ENCODE measurements around the gene AFF3. TPM values are rescaled to one million over a fixed set of nuclear protein-coding genes. Genes with fewer than 3 reads are reported as not detected.

The AFF3 gene
- total and polyA plus RNA-seq, 2 donors (not counting 1 experiment from before 2014, with no cell fraction given) = 0.50 to 2.5 TPM

DNA sequence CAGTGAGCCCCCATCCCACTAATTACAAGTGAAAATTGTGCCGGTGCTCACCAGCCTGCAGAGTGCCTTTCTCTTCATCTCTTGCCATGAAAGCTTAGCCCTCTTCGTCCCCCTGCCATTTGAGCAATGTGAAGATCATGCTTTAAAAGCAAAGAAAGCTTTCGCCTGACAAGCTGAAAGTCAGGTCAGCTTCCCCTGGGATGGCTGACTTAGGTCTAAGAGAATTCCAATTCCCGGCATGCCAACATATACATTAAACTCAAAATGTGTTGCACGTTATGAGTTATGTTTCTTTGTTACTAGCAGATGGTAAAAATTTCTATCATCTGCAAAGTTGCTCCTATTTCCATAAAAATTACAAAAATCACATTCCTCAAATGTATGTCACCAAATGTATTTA, 129.8 kb downstream of the AFF3 start:
- TF ChIP-seq, protein P1, sequence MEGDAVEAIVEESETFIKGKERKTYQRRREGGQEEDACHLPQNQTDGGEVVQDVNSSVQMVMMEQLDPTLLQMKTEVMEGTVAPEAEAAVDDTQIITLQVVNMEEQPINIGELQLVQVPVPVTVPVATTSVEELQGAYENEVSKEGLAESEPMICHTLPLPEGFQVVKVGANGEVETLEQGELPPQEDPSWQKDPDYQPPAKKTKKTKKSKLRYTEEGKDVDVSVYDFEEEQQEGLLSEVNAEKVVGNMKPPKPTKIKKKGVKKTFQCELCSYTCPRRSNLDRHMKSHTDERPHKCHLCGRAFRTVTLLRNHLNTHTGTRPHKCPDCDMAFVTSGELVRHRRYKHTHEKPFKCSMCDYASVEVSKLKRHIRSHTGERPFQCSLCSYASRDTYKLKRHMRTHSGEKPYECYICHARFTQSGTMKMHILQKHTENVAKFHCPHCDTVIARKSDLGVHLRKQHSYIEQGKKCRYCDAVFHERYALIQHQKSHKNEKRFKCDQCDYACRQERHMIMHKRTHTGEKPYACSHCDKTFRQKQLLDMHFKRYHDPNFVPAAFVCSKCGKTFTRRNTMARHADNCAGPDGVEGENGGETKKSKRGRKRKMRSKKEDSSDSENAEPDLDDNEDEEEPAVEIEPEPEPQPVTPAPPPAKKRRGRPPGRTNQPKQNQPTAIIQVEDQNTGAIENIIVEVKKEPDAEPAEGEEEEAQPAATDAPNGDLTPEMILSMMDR (conservative IDR thresholded peaks at IDR 0.05 in 1 of 2, IDR thresholded peaks at IDR 0.05 in 1 of 2; ENCODE audit: low read depth in 1 of 2, low read length in 2 of 2) = no peak
- TF ChIP-seq EZH2 (IDR thresholded peaks at IDR 0.05; ENCODE audit: low read length, missing control alignments) = no peak
- peak; percentile 15 to 41 for DNase-seq (ENCODE audit: low read depth in 2 of 2)

DNA sequence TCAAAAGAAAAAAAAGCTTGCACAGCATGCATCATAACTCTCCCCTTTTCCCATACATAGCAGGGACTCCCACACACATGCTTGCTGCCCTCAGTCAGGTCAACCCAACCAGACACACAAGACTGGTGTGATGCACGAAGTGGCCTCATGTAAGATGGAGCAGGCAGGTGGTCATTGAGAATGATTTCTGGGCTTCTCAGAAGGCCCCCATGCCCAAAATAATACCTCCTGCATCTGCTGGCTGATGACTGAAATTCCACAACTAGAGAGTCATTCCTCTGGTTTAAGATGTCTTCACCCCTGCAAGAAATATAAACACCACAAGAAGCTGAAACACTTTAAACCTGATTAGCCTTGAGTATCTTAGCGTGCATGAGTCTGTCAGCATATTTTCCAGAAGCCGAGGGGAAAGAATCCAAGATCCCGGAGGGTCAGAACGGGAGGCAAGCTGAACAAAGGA, 131.1 kb downstream of the AFF3 start:
- H3K9ac ChIP-seq (ENCODE audit: insufficient read depth, low read length) = no peak overlapping the region
- TF ChIP-seq EZH2 (IDR thresholded peaks at IDR 0.05; ENCODE audit: low read length, missing control alignments) = no peak
- TF ChIP-seq, protein P1 (conservative IDR thresholded peaks at IDR 0.05 in 1 of 2, IDR thresholded peaks at IDR 0.05 in 1 of 2; ENCODE audit: low read depth in 1 of 2, low read length in 2 of 2) = no peak
- peak; percentile 88 to 100 for DNase-seq (ENCODE audit: low read depth in 2 of 2)
- H3K9me3 ChIP-seq (ENCODE audit: control insufficient read depth, insufficient read depth, low read depth, low read length) = no peaks in the 10 kb centered on the region
- no peaks in the 10 kb centered on the region for H4K20me1 ChIP-seq (ENCODE audit: control insufficient read depth, extremely low read depth, insufficient read depth, low read length)
- peaks cover 19% of the 10 kb centered on the region for H3K4me1 ChIP-seq (ENCODE audit: control insufficient read depth, extremely low read depth, insufficient read depth, low read length)
- H3K27ac ChIP-seq (ENCODE audit: insufficient read depth, low read length) = peak overlapping the region; percentile 68
- H3K36me3 ChIP-seq (ENCODE audit: control insufficient read depth, insufficient read depth, low read length) = no peaks in the 10 kb centered on the region
- H3K4me3 ChIP-seq (replicated peaks in 1 of 4; ENCODE audit: control extremely low read depth in 1 of 4, insufficient read depth in 1 of 4, low read depth in 3 of 4, low read length in 4 of 4) = no peak overlapping the region
- no peaks in the 10 kb centered on the region for H3K79me2 ChIP-seq (ENCODE audit: control insufficient read depth, insufficient read depth, low read length)
- no peak overlapping the region for H2AFZ ChIP-seq (ENCODE audit: low read length)
- no peaks in the 10 kb centered on the region for H3K27me3 ChIP-seq (ENCODE audit: control insufficient read depth, insufficient read depth, low read length)
- H3K4me2 ChIP-seq (ENCODE audit: extremely low read depth, insufficient read depth, low read length) = peak overlapping the region; percentile 46

More for the DNA sequence above, 129.8 kb downstream of the AFF3 start:
- peak overlapping the region; percentile 68 for H3K27ac ChIP-seq (ENCODE audit: insufficient read depth, low read length)
- no peak overlapping the region for H3K4me2 ChIP-seq (ENCODE audit: extremely low read depth, insufficient read depth, low read length)
- no peak overlapping the region for H2AFZ ChIP-seq (ENCODE audit: low read length)
- no peaks in the 10 kb centered on the region for H3K9me3 ChIP-seq (ENCODE audit: control insufficient read depth, insufficient read depth, low read depth, low read length)
- no peaks in the 10 kb centered on the region for H3K36me3 ChIP-seq (ENCODE audit: control insufficient read depth, insufficient read depth, low read length)
- no peak overlapping the region for H3K4me3 ChIP-seq (replicated peaks in 1 of 4; ENCODE audit: control extremely low read depth in 1 of 4, insufficient read depth in 1 of 4, low read depth in 3 of 4, low read length in 4 of 4)
- no peaks in the 10 kb centered on the region for H3K27me3 ChIP-seq (ENCODE audit: control insufficient read depth, insufficient read depth, low read length)
- H3K9ac ChIP-seq (ENCODE audit: insufficient read depth, low read length) = no peak overlapping the region
- H3K79me2 ChIP-seq (ENCODE audit: control insufficient read depth, insufficient read depth, low read length) = no peaks in the 10 kb centered on the region
- H3K4me1 ChIP-seq (ENCODE audit: control insufficient read depth, extremely low read depth, insufficient read depth, low read length) = peaks cover 20% of the 10 kb centered on the region
- no peaks in the 10 kb centered on the region for H4K20me1 ChIP-seq (ENCODE audit: control insufficient read depth, extremely low read depth, insufficient read depth, low read length)

DNA sequence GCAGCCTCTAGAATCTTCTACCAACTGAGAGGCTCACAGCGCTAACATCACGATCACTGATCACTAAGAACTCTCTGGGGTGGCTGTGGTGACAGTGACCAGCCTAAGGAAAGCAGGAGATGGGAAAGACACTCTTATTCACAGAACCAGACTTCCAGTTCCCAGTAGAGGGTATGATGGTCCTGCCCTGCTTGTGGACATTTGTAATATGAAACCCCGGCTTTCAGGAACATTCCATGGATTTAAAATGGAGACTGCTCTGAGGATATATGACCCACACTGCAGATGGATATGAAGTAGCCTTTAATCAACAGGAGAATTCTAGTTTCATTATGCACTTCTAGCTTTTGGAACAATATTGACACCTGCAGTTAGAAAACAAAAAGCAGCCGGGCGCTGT, 131.8 kb downstream of the AFF3 start:
- peak in 1 of 2 donors; percentile 24 for DNase-seq (ENCODE audit: low read depth in 2 of 2)
- Histone ChIP-seq H3K36me3 (ENCODE audit: control insufficient read depth, insufficient read depth, low read length) (no peaks in the 10 kb centered on the region), H3K4me1 (ENCODE audit: control insufficient read depth, extremely low read depth, insufficient read depth, low read length) (peaks cover 19% of the 10 kb centered on the region), H3K4me3 (replicated peaks in 1 of 4; ENCODE audit: control extremely low read depth in 1 of 4, insufficient read depth in 1 of 4, low read depth in 3 of 4, low read length in 4 of 4) (no peak overlapping the region), H2AFZ (ENCODE audit: low read length) (no peak overlapping the region), H3K9me3 (ENCODE audit: control insufficient read depth, insufficient read depth, low read depth, low read length) (no peaks in the 10 kb centered on the region), H3K27ac (ENCODE audit: insufficient read depth, low read length) (no peak overlapping the region), H3K9ac (ENCODE audit: insufficient read depth, low read length) (no peak overlapping the region), H3K79me2 (ENCODE audit: control insufficient read depth, insufficient read depth, low read length) (no peaks in the 10 kb centered on the region), H3K27me3 (ENCODE audit: control insufficient read depth, insufficient read depth, low read length) (no peaks in the 10 kb centered on the region), H3K4me2 (ENCODE audit: extremely low read depth, insufficient read depth, low read length) (no peak overlapping the region), H4K20me1 (ENCODE audit: control insufficient read depth, extremely low read depth, insufficient read depth, low read length) (no peaks in the 10 kb centered on the region)
- TF ChIP-seq EZH2 (IDR thresholded peaks at IDR 0.05; ENCODE audit: low read length, missing control alignments) = no peak
- TF ChIP-seq, protein P1 (conservative IDR thresholded peaks at IDR 0.05 in 1 of 2, IDR thresholded peaks at IDR 0.05 in 1 of 2; ENCODE audit: low read depth in 1 of 2, low read length in 2 of 2) = no peak

Measured in fibroblast of lung (primary cell).